Smooth muscle cell (in vitro differentiated cells): ENCODE data around the gene RIN3. TPM values are rescaled to one million over a fixed set of nuclear protein-coding genes. Genes with fewer than 3 reads are reported as not detected.

Experiments used
- DNase-seq: peaks from one replicate; lab custom pipeline; 2025; ENCODE audit not compliant: unreplicated experiment; lab: John Stamatoyannopoulos, UW
- H2AFZ ChIP-seq: fragments of 200-600 bp; sonication (generic); 2 replicates; pipeline ENCODE4 v1.6.0; 2016; ENCODE audit warnings: antibody characterized with exemption, low read depth, mild to moderate bottlenecking
- H3F3A ChIP-seq: fragments of 200-600 bp; sonication (generic); 2 replicates; pipeline ENCODE4 v1.6.0; 2017; ENCODE audit warnings: antibody characterized with exemption, low read depth
- H3K27ac ChIP-seq: fragments of 200-600 bp; sonication (generic); 2 replicates; pipeline ENCODE4 v1.5.1; 2016; ENCODE audit warnings: low read depth, mild to moderate bottlenecking
- H3K27me3 ChIP-seq: fragments of 200-600 bp; sonication (generic); 2 replicates; pipeline ENCODE4 v1.6.1; 2016; ENCODE audit warnings: low read depth, mild to moderate bottlenecking
- H3K36me3 ChIP-seq: fragments of 200-600 bp; sonication (generic); 2 replicates; pipeline ENCODE4 v1.5.1; 2016; ENCODE audit warnings: low read depth
- H3K4me1 ChIP-seq: fragments of 200-600 bp; sonication (generic); 2 replicates; pipeline ENCODE4 v1.5.1; 2016; ENCODE audit warnings: low read depth
- H3K4me2 ChIP-seq: fragments of 200-600 bp; sonication (generic); 2 replicates; pipeline ENCODE4 v1.6.0; 2016; ENCODE audit warnings: mild to moderate bottlenecking
- H3K4me3 ChIP-seq: fragments of 200-600 bp; sonication (generic); 2 replicates; pipeline ENCODE4 v1.5.1; 2016; ENCODE audit warnings: mild to moderate bottlenecking
- H3K79me2 ChIP-seq: fragments of 200-600 bp; sonication (generic); 2 replicates; pipeline ENCODE4 v1.6.0; 2016; ENCODE audit warnings: low read depth, mild to moderate bottlenecking
- H3K9ac ChIP-seq: fragments of 200-600 bp; sonication (generic); 2 replicates; pipeline ENCODE4 v1.6.0; 2016; ENCODE audit warnings: low read depth
- H3K9me3 ChIP-seq: fragments of 200-600 bp; sonication (generic); replicated peaks from 2 replicates; pipeline ENCODE4 v1.5.1; 2016; ENCODE audit warnings: low read depth
- H4K20me1 ChIP-seq: fragments of 200-600 bp; sonication (generic); 2 replicates; pipeline ENCODE4 v1.6.0; 2016; ENCODE audit warnings: low read depth
- WGBS: methylation state at CpG from one replicate; pipeline ENCODE4 v1.1.7; 2016; ENCODE audit warnings: low lambda C conversion rate; 5-methylcytosine and 5-hydroxymethylcytosine counted together
- polyA plus RNA-seq: library from polyadenylated mRNA; unstranded; fragments of >200 nt; fragmentation: Nextera tagmentation; extraction: Ambion mirVana; gene quantifications from 2 replicates; pipeline ENCODE4 v1.2.1, GENCODE V29; 2016
- total RNA-seq: library from RNA; depleted of rRNA; stranded (reverse); fragments of >200 nt; gene quantifications from 2 replicates; pipeline ENCODE4 v1.2.3, GENCODE V29; 2014
- TF ChIP-seq, protein P1 (sequence below): fragments of 200-600 bp; sonication (generic); IDR thresholded peaks from 2 replicates; pipeline ENCODE4 v1.5.1; 2017; ENCODE audit warnings: borderline replicate concordance, mild to moderate bottlenecking, antibody characterized with exemption; ENCODE audit not compliant: insufficient read depth, poor library complexity, severe bottlenecking

RIN3 gene
- total and polyA plus RNA-seq, 2 experiments from 2014 or later, result 2.7 to 3.8 TPM

DNA sequence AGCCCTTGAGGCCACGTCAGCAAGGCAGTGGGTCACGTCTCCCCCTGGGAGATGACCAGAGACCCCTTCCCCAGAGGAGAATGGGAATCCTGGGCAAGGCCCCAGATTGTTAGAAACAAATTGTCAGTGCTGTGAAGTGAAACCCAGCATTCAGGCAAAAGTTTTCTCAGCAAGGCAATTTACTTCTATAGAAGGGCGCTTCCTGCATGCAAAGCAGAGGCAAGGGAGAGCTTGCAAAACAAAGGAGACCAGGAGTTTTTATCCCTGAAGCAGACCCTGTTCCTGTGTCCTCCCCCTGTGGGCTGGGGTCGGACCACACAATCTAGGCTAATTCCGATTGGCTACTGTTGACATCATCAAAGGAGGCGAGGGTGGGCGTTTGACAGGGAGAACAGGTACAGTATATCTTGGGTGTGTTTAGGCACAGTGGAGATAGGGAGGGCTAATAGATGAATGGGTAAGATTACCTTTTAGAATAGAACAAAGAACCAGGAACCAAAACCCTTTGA lies 114.2 kb downstream of the RIN3 start:
- Histone ChIP-seq H3K9me3 (no peaks in the 10 kb centered on the region), H4K20me1 (no peaks in the 10 kb centered on the region), H3K27me3 (no peaks in the 10 kb centered on the region), H3K4me1 (no peaks in the 10 kb centered on the region), H3K9ac (no peak overlapping the region), H3F3A (no peaks in the 10 kb centered on the region), H3K79me2 (no peaks in the 10 kb centered on the region), H3K27ac (no peak overlapping the region), H3K4me2 (no peak overlapping the region), H3K4me3 (no peak overlapping the region), H2AFZ (no peak overlapping the region), H3K36me3 (no peaks in the 10 kb centered on the region)
- no peak for DNase-seq
- TF ChIP-seq, protein P1, sequence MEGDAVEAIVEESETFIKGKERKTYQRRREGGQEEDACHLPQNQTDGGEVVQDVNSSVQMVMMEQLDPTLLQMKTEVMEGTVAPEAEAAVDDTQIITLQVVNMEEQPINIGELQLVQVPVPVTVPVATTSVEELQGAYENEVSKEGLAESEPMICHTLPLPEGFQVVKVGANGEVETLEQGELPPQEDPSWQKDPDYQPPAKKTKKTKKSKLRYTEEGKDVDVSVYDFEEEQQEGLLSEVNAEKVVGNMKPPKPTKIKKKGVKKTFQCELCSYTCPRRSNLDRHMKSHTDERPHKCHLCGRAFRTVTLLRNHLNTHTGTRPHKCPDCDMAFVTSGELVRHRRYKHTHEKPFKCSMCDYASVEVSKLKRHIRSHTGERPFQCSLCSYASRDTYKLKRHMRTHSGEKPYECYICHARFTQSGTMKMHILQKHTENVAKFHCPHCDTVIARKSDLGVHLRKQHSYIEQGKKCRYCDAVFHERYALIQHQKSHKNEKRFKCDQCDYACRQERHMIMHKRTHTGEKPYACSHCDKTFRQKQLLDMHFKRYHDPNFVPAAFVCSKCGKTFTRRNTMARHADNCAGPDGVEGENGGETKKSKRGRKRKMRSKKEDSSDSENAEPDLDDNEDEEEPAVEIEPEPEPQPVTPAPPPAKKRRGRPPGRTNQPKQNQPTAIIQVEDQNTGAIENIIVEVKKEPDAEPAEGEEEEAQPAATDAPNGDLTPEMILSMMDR, result no peak
- WGBS, result 79% methylated on average over 7 of the region's 7 CpGs

DNA sequence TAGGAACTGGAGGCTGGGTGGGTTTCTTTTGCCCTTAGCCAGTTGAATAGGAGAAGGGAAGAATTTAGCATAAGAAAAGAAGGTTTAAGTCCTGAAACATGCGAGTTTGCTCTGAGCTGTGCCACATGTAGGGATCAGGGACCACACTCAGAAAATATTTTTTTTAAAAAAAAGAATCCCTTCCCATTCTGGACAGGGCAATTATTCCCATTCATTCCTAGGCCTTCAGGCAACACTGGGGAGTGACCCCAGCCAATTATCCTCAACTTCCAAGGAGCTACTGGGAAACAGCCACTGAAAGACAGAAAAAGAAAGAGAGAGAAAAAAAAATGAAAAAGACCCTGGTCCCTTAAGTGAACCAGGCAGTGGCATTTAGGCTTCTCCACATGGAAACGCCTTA lies 115.1 kb downstream of the RIN3 start:
- no peaks in the 10 kb centered on the region for H4K20me1 ChIP-seq
- H2AFZ ChIP-seq, result no peak overlapping the region
- no peak overlapping the region for H3K4me2 ChIP-seq
- H3K27me3 ChIP-seq, result no peaks in the 10 kb centered on the region
- H3K4me1 ChIP-seq, result no peaks in the 10 kb centered on the region
- no peak overlapping the region for H3K9ac ChIP-seq
- H3K36me3 ChIP-seq, result no peaks in the 10 kb centered on the region
- H3K4me3 ChIP-seq, result no peak overlapping the region
- H3K9me3 ChIP-seq, result no peaks in the 10 kb centered on the region
- DNase-seq, result no peak
- 68% methylated on average over 2 of the region's 2 CpGs for WGBS
- no peaks in the 10 kb centered on the region for H3F3A ChIP-seq
- no peak overlapping the region for H3K27ac ChIP-seq
- H3K79me2 ChIP-seq, result no peaks in the 10 kb centered on the region
- TF ChIP-seq, protein P1, result no peak

GRCh38 chr14:92630367-92630766 lies 116.8 kb downstream of the RIN3 start:
- H3K4me3 ChIP-seq, result no peak overlapping the region
- 96% methylated on average over 2 of the region's 2 CpGs for WGBS
- no peaks in the 10 kb centered on the region for H3F3A ChIP-seq
- H3K9ac ChIP-seq, result no peak overlapping the region
- H3K9me3 ChIP-seq, result no peaks in the 10 kb centered on the region
- H3K79me2 ChIP-seq, result no peaks in the 10 kb centered on the region
- no peak overlapping the region for H2AFZ ChIP-seq
- no peak overlapping the region for H3K4me2 ChIP-seq
- no peaks in the 10 kb centered on the region for H3K4me1 ChIP-seq
- H3K27me3 ChIP-seq, result no peaks in the 10 kb centered on the region
- H3K36me3 ChIP-seq, result no peaks in the 10 kb centered on the region
- no peaks in the 10 kb centered on the region for H4K20me1 ChIP-seq
- no peak for DNase-seq
- TF ChIP-seq, protein P1, result no peak
- no peak overlapping the region for H3K27ac ChIP-seq

- H3K9me3 ChIP-seq, result no peaks in the 10 kb centered on the region
- H3K4me3 ChIP-seq, result no peak overlapping the region
- H3K27me3 ChIP-seq, result no peaks in the 10 kb centered on the region
- H2AFZ ChIP-seq, result no peak overlapping the region
- H3K36me3 ChIP-seq, result no peaks in the 10 kb centered on the region
- no peaks in the 10 kb centered on the region for H3F3A ChIP-seq
- H3K9ac ChIP-seq, result no peak overlapping the region
- TF ChIP-seq, protein P1, result no peak
- no peak overlapping the region for H3K4me2 ChIP-seq
- DNase-seq, result no peak
- H3K27ac ChIP-seq, result no peak overlapping the region
- no peaks in the 10 kb centered on the region for H3K79me2 ChIP-seq
- no peaks in the 10 kb centered on the region for H3K4me1 ChIP-seq
- WGBS, result 95% methylated on average over 4 of the region's 4 CpGs
- H4K20me1 ChIP-seq, result no peaks in the 10 kb centered on the region
Observed at GRCh38 chr14:92631098-92631497, 117.5 kb downstream of the RIN3 start.
